Activated naive CD4-positive, alpha-beta T cell treated with anti-CD3 and anti-CD28 coated beads, Interleukin-2, amount 50 U/mL, for 24 hours (primary cell): ENCODE results near the gene C20orf141.
"Not testable (repeated sequence)": the region's sequence is repeated elsewhere in the genome, so short reads cannot be mapped to it uniquely, and the experiment has no call there.

Source experiments
- H3K27ac Mint-ChIP-seq: one replicate; pipeline ENCODE4 v1.8.0; 2021; ENCODE audit warnings: mild to moderate bottlenecking, mixed read lengths
- H3K27me3 Mint-ChIP-seq: one replicate; pipeline ENCODE4 v1.8.0; 2021; ENCODE audit warnings: mixed read lengths
- H3K36me3 Mint-ChIP-seq: one replicate; pipeline ENCODE4 v1.8.0; 2021; ENCODE audit warnings: mixed read lengths
- H3K4me1 Mint-ChIP-seq: one replicate; pipeline ENCODE4 v1.8.0; 2021; ENCODE audit warnings: mixed read lengths
- H3K4me3 Mint-ChIP-seq: one replicate; pipeline ENCODE4 v1.8.0; 2021; ENCODE audit warnings: mild to moderate bottlenecking, mixed read lengths
- H3K9me3 Mint-ChIP-seq: one replicate; pipeline ENCODE4 v1.8.0; 2021; ENCODE audit warnings: mixed read lengths

Gene C20orf141

DNA sequence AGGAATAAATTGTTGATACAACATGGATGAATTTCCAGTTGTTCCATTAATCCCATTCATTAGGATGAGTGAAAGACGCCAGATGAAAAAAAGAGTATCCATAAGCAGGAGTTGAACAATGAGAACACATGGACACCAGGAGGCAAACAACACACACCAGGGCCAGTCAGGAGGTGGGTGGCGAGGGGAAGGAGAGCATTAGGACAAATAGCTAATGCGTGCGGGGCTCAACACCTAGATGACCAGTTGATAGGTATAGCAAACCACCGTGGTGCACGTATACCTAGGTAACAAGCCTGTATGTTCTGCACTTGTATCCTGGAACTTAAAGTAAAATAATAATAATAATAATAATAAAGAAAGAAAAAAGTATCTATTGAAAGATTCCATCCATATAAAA lies 14.6 kb downstream of the C20orf141 start:
- H3K36me3 Mint-ChIP-seq, result no peaks in the 10 kb centered on the region
- H3K4me1 Mint-ChIP-seq, result peaks cover 26% of the 10 kb centered on the region
- no peak overlapping the region for H3K27ac Mint-ChIP-seq
- H3K4me3 Mint-ChIP-seq, result no peak overlapping the region
- H3K27me3 Mint-ChIP-seq, result no peaks in the 10 kb centered on the region
- no peaks in the 10 kb centered on the region for H3K9me3 Mint-ChIP-seq

DNA sequence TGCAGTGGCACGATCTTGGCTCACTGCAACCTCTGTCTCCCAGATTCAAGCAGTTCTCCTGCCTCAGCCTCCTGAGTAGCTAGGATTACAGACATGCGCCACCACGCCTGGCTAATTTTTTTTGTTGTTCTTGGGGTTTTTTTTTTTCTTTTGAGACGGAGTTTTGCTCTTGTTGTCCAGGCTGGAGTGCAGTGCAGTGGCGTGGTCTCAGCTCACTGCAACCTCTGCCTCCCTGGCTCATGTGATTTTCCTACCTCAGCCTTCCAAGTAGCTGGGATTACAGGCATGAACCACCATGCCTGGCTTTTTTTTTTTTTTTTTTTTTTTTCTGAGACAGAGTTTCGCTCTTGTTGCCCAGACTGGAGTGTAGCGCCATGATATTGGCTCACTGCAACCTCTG lies 16.4 kb downstream of the C20orf141 start:
- H3K4me3 Mint-ChIP-seq, result not testable (repeated sequence)

DNA sequence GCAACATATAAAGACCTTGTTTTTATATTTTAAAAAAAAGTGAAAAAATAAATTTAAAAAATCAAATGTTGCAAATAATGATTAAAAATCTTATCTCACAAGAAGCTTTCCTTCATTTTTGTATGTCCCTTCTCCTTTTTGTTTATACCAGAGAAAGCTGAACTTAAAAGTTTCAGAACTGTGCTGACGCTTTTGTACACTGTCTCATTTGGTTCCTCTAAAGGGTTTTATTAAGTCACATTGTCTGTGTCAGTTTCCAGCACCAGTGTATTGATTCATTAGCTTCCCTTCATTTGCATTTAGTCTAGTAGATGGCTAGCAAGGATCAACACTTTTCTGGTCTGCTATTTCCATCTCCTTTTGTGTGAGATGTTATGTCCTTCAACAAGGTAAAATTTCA lies 19.0 kb downstream of the C20orf141 start:
- H3K9me3 Mint-ChIP-seq, result no peaks in the 10 kb centered on the region
- H3K27ac Mint-ChIP-seq, result no peak overlapping the region
- peaks cover 14% of the 10 kb centered on the region for H3K4me1 Mint-ChIP-seq
- peaks cover 2% of the 10 kb centered on the region for H3K36me3 Mint-ChIP-seq
- no peak overlapping the region for H3K4me3 Mint-ChIP-seq
- H3K27me3 Mint-ChIP-seq, result no peaks in the 10 kb centered on the region

More for the DNA sequence above, 16.4 kb downstream of the C20orf141 start:
- peaks cover 19% of the 10 kb centered on the region for H3K4me1 Mint-ChIP-seq
- not testable (repeated sequence) for H3K27me3 Mint-ChIP-seq, H3K9me3 Mint-ChIP-seq, H3K36me3 Mint-ChIP-seq, H3K27ac Mint-ChIP-seq

DNA sequence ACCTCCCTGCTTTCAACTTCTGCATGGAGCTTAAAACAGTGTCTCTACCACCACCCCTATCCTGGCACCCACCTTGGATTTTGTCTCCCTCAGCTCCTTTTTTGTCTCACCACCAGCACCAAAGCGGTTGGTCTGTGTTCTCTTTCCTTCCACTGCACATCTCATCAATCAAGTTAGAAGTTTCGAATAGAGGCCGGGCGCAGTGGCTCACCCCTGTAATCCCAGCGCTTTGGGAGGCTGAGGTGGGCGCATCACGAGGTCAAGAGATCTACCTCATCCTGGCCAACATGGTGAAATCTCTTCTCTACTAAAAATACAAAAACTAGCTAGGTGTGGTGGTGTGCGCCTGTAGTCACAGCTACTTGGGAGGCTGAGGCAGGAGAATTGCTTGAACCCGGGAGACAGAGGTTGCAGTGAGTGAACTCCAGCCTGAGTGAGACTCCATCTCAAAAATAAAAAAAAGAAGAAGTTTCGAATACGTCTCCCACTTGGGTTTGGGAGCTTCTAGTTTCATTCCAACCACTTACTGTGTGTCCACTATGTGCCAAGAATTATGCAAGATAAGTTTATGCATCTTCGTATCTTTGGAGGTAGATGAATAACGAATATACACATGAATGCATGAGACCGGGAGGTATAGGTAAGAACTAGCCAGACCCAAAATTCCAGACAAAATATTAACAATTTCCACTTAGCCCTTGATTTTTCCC lies 19.8 kb downstream of the C20orf141 start:
- H3K27me3 Mint-ChIP-seq, result no peaks in the 10 kb centered on the region
- H3K4me1 Mint-ChIP-seq, result peaks cover 20% of the 10 kb centered on the region
- no peak overlapping the region for H3K4me3 Mint-ChIP-seq
- H3K9me3 Mint-ChIP-seq, result no peaks in the 10 kb centered on the region
- no peak overlapping the region for H3K27ac Mint-ChIP-seq
- H3K36me3 Mint-ChIP-seq, result peaks cover 4% of the 10 kb centered on the region

DNA sequence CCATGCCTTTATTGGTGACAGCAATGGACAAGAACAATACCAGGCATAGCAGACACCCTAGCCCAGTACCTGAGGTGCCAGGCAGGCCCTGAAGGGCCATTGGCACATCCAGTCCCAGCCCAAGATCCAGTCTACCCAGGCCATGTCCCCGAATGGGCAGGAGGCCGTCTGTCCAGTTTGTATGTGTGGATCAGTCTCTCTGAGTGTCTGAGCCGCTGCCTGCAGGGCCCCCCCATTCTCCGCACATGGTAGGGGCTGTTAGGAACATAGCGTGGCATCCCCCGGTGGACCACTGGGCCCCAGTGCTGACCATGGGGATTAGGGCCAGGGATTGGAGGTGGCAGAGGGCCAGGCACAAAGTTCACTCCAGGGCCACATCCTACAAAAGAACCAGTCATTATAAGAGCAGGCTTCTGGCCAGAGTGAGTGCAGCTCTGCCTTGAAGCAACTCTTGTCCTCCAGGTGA lies 20.6 kb downstream of the C20orf141 start:
- Mint-ChIP-seq H3K27ac (peak overlapping the region; percentile 62), H3K27me3 (no peaks in the 10 kb centered on the region), H3K9me3 (no peaks in the 10 kb centered on the region), H3K4me1 (peaks cover 22% of the 10 kb centered on the region), H3K36me3 (peaks cover 4% of the 10 kb centered on the region), H3K4me3 (no peak overlapping the region)

GRCh38 chr20:2836035-2836434 lies 21.2 kb downstream of the C20orf141 start:
- H3K36me3 Mint-ChIP-seq, result peaks cover 4% of the 10 kb centered on the region
- H3K4me3 Mint-ChIP-seq, result no peak overlapping the region
- peaks cover 22% of the 10 kb centered on the region for H3K4me1 Mint-ChIP-seq
- H3K27me3 Mint-ChIP-seq, result no peaks in the 10 kb centered on the region
- H3K27ac Mint-ChIP-seq, result peak overlapping the region; percentile 14
- no peaks in the 10 kb centered on the region for H3K9me3 Mint-ChIP-seq

DNA sequence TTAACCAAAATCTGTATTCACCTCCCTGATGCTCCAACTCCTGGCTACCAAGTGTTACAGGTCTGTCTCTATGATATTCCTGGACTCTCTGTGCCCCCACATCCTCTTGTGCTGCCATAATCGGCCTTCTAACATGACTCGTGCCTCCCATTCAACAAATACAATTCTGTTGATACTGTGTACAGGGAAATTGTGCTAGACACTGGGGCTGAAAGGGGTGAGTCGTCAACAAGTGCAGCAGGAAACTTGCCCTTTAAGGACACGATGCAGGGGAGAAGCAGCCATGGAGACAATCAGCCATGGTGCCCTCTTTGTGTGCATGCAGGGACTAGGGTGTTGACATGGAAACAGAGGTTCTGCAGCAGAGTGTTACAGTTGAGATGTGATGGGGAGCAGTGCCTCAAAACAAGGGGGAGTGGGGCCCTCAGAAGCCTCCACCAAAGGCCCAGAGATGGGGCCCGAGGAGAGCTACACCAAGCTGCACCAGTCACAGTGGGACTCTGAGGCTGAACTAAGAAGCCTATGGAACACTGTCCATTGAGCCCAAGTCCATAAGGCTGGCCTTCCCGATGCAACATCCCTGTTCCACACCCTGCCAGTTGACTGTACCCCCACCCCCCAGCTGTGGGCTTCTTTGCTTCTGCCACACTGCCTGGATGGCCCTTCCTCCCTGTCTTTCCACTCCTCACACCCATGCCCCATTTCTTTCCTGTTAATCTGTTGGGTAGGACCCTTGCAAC lies 22.6 kb downstream of the C20orf141 start:
- H3K27ac Mint-ChIP-seq, result peak overlapping the region; percentile 61
- H3K9me3 Mint-ChIP-seq, result no peaks in the 10 kb centered on the region
- H3K4me1 Mint-ChIP-seq, result peaks cover 18% of the 10 kb centered on the region
- H3K27me3 Mint-ChIP-seq, result no peaks in the 10 kb centered on the region
- no peak overlapping the region for H3K4me3 Mint-ChIP-seq
- H3K36me3 Mint-ChIP-seq, result peaks cover 4% of the 10 kb centered on the region

DNA sequence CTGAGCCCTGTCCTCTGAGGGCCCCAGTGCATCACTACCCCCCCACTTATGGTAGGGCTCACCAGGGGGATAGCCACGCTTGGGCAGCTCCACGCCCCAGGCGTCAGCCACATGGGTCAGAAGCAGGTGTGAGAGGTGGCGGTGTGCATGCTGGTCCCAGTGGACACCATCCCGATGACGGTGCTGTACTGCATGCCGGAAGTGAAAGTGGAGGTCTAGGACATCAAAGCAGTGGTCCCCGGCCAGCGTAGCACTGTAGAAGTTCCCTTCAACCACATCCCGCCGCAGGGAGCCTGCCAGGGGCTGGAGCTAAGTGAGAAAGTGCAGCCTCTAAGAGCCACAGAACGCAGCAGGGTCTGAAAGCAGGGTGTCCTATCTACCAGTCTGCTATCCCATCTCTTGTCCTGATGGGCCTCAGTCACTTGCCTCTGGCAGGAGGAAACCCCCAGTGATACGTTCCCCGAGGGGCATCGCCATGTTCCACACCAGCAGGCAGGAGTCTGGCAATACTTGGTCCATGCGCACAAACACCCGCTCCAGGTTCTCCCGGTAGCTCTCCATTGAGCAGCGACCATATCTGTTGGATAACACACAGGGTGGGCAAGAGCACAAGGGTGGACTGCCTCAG lies 23.5 kb downstream of the C20orf141 start:
- Mint-ChIP-seq H3K4me3 (peak overlapping the region; percentile 26), H3K36me3 (peaks cover 4% of the 10 kb centered on the region), H3K4me1 (peaks cover 23% of the 10 kb centered on the region), H3K9me3 (no peaks in the 10 kb centered on the region), H3K27me3 (no peaks in the 10 kb centered on the region), H3K27ac (no peak overlapping the region)

DNA sequence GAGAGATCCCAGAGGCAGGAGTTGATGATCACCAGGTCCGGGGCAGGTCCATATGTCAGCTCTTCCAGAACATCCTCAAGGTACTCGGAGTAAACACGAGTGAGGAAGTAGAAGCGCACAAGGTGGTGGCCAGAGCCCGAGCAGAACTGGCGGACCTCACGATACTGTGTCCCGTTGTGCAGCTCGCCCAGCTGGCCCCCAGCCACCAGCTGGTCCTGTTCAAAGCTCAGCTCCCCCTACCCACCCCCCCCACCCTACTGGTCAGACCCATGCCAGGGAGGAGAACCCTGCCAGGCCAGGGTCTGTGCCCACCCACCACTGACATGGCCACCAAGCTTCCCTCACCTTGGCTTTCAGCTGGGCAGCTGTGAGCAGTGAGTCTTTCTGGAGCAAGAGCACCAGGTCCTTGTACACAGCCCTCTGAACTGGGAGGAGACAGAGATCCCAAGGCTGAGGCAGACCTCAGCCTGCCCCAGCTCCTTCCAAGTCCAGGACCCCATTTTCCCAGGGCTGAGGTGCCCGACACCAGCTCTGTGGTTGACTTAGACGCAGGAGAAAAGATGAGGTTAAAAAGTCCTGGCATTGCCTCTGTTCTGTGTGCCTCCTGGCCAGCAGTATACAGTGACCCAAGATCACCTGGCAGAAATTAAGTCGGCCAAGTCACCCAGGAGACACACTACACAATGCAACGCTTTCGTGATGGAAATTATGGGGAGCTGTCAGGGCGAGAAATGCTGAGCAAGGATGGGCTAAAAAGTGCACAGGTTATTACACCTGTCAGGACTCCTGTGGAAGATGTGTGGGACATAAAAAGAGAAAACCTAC lies 24.3 kb downstream of the C20orf141 start:
- Mint-ChIP-seq H3K4me1 (peaks cover 30% of the 10 kb centered on the region), H3K36me3 (peaks cover 4% of the 10 kb centered on the region), H3K27ac (peak overlapping the region; percentile 99), H3K9me3 (no peaks in the 10 kb centered on the region), H3K27me3 (no peaks in the 10 kb centered on the region), H3K4me3 (peak overlapping the region; percentile 92)

DNA sequence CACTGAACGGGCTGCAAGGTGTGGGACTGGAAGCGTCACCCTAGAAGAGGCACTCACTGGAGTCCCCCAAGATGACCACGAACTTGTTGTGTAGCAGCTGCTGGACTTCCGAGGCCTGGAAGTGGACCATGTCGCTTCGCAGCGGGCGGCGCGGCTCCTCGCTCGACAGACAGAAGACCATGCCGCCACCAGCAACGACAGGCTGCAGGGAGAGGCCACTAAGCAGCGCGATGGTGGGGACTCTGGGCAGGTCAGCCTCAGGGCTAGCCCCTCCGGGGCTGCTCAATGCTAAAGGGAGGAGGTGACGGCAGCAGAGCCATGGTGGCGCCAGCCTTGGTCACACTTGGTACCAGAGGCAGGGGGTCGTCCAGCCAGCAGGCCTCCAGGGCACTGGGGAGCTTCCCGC lies 24.9 kb downstream of the C20orf141 start:
- Mint-ChIP-seq H3K36me3 (peaks cover 6% of the 10 kb centered on the region), H3K4me1 (peaks cover 37% of the 10 kb centered on the region), H3K27ac (peak overlapping the region; percentile 99), H3K9me3 (no peaks in the 10 kb centered on the region), H3K4me3 (peak overlapping the region; percentile 92), H3K27me3 (no peaks in the 10 kb centered on the region)

DNA sequence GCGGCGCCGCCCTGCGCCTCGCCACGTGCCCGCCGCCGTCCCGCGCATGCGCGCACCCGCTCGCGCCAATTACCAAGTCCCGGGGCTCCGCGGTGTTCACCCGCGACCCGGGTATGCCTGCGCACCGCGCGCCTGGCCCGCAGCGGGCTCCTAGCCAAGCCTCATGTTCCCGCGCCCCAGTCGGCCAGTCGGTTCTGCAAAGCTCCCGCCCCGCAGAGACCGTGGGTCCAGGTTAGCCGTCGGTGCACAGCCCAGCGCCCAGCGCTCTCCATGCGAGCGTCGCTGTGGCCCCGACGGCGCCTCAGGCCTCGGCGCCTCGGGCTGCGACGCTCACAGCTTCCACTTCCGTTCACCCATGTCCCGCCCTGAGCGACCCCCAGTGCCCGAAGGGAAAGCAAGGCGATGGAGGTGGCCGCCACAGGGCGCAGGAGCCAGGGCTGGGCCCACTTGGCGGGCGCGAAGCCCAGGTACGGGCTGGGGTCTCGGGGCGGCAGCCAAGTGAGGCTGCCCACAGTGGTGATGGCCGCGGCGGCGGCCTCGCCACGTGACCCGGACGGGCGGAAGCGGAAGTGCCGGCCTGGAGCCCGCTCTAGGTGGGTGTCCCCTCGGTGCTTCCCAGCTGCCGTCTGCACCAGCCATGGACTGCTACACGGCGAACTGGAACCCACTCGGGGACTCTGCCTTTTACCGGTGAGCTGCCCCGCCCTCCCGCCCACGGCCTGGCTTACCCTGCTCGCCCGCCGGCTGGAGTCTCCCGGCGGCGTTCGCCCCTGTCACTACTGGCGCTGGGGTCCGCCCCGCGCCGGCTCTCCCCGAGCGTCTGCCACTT lies 25.6 kb downstream of the C20orf141 start, which contains the start of the genes PCED1A and VPS16:
Gene PCED1A, minus strand, starts transcription at position 518 of the 829 bp plus-strand sequence. CDS start 743 bp downstream, outside the sequence.
Gene VPS16, plus strand, starts transcription at position 608 of the 829 bp plus-strand sequence. Its CDS starts 30 bp downstream, at position 638.
- peak within 1 kb of the TSS; percentile 99 for H3K27ac Mint-ChIP-seq
- no peaks in the 10 kb centered on the region for H3K9me3 Mint-ChIP-seq
- no peaks in the 10 kb centered on the region for H3K27me3 Mint-ChIP-seq
- H3K4me1 Mint-ChIP-seq, result peaks cover 42% of the 10 kb centered on the region
- H3K36me3 Mint-ChIP-seq, result peaks cover 6% of the 10 kb centered on the region
- peak within 1 kb of the TSS; percentile 95 for H3K4me3 Mint-ChIP-seq

DNA sequence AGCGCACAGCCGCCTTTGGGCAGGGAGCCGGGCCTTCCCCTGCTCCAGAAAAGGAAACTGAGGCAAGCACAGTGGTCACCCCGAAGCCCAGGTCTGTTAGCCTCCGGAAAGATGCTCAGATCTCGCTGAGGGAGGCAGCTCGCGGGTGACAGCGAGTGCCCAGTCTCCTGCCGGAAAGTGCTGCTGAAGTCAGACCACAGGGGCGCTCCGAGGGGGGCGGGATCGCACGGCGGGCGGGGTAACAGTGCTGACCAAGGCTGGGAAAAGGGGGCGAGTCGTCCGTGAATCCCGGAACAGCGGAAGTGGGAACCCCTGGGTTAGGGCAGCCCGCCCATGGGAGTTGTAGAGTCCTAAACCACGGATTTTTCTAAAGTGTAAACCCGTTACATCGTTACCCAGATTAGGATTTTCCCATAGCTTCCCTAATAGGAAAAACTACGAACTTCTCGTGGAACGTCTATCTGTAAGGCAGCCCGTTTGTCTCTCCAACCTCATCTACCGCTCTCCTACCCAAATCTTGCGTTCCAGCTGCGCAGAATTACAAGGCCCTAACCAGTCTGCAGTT lies 26.3 kb downstream of the C20orf141 start:
- peaks cover 46% of the 10 kb centered on the region for H3K4me1 Mint-ChIP-seq

GRCh38 chr20:2845607-2846006 lies 30.8 kb downstream of the C20orf141 start:
- peaks cover 4% of the 10 kb centered on the region for H3K36me3 Mint-ChIP-seq
- peaks cover 37% of the 10 kb centered on the region for H3K4me1 Mint-ChIP-seq
- no peaks in the 10 kb centered on the region for H3K9me3 Mint-ChIP-seq
- no peak overlapping the region for H3K4me3 Mint-ChIP-seq
- H3K27me3 Mint-ChIP-seq, result no peaks in the 10 kb centered on the region
- no peak overlapping the region for H3K27ac Mint-ChIP-seq

More for the DNA sequence above, 26.3 kb downstream of the C20orf141 start:
- Mint-ChIP-seq H3K9me3 (no peaks in the 10 kb centered on the region), H3K4me3 (peak overlapping the region; percentile 95), H3K27ac (peak overlapping the region; percentile 89), H3K27me3 (no peaks in the 10 kb centered on the region), H3K36me3 (peaks cover 6% of the 10 kb centered on the region)

- Mint-ChIP-seq H3K4me3 (no peak overlapping the region), H3K36me3 (peaks cover 4% of the 10 kb centered on the region), H3K4me1 (peaks cover 35% of the 10 kb centered on the region), H3K9me3 (no peaks in the 10 kb centered on the region), H3K27me3 (no peaks in the 10 kb centered on the region), H3K27ac (no peak overlapping the region)
Observed at GRCh38 chr20:2846698-2847097, 31.9 kb downstream of the C20orf141 start.
